ENCODE data around the gene GRK5. TPM values are rescaled to one million over a fixed set of nuclear protein-coding genes. Genes with fewer than 3 reads are reported as not detected.

Gene GRK5
- total RNA-seq, 1 donor from 2014 or later, result 163 TPM

- H3K27ac Mint-ChIP-seq (ENCODE audit: unreplicated experiment), result no peak overlapping the region
- H3K4me3 Mint-ChIP-seq (ENCODE audit: unreplicated experiment), result no peak overlapping the region
- DNase-seq (ENCODE audit: low spot score), result no peak
- H3K4me1 Mint-ChIP-seq (ENCODE audit: unreplicated experiment), result peaks cover 9% of the 10 kb centered on the region
- peaks cover 37% of the 10 kb centered on the region for H3K27me3 Mint-ChIP-seq (ENCODE audit: unreplicated experiment)
- H3K9me3 Mint-ChIP-seq (ENCODE audit: unreplicated experiment), result no peaks in the 10 kb centered on the region
- peaks cover 56% of the 10 kb centered on the region for H3K36me3 Mint-ChIP-seq (ENCODE audit: low read depth, unreplicated experiment)
- TF ChIP-seq, protein P1, sequence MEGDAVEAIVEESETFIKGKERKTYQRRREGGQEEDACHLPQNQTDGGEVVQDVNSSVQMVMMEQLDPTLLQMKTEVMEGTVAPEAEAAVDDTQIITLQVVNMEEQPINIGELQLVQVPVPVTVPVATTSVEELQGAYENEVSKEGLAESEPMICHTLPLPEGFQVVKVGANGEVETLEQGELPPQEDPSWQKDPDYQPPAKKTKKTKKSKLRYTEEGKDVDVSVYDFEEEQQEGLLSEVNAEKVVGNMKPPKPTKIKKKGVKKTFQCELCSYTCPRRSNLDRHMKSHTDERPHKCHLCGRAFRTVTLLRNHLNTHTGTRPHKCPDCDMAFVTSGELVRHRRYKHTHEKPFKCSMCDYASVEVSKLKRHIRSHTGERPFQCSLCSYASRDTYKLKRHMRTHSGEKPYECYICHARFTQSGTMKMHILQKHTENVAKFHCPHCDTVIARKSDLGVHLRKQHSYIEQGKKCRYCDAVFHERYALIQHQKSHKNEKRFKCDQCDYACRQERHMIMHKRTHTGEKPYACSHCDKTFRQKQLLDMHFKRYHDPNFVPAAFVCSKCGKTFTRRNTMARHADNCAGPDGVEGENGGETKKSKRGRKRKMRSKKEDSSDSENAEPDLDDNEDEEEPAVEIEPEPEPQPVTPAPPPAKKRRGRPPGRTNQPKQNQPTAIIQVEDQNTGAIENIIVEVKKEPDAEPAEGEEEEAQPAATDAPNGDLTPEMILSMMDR (IDR thresholded peaks at IDR 0.05; ENCODE audit: unreplicated experiment), result no peak
Measured at GRCh38 chr10:119443970-119444660, 236.7 kb downstream of the GRK5 start.

GRCh38 chr10:119444866-119445265, 237.5 kb downstream of the GRK5 start:
- Mint-ChIP-seq H3K9me3 (ENCODE audit: unreplicated experiment) (no peaks in the 10 kb centered on the region), H3K27me3 (ENCODE audit: unreplicated experiment) (peaks cover 42% of the 10 kb centered on the region), H3K36me3 (ENCODE audit: low read depth, unreplicated experiment) (peaks cover 59% of the 10 kb centered on the region), H3K27ac (ENCODE audit: unreplicated experiment) (peak overlapping the region; percentile 45), H3K4me3 (ENCODE audit: unreplicated experiment) (peak overlapping the region; percentile 49), H3K4me1 (ENCODE audit: unreplicated experiment) (peaks cover 10% of the 10 kb centered on the region)
- TF ChIP-seq, protein P1 (IDR thresholded peaks at IDR 0.05; ENCODE audit: unreplicated experiment), result no peak
- no peak for DNase-seq (ENCODE audit: low spot score)

GRCh38 chr10:119445311-119445934, 238.1 kb downstream of the GRK5 start:
- Mint-ChIP-seq H3K36me3 (ENCODE audit: low read depth, unreplicated experiment) (peaks cover 62% of the 10 kb centered on the region), H3K4me3 (ENCODE audit: unreplicated experiment) (peak overlapping the region; percentile 49), H3K27me3 (ENCODE audit: unreplicated experiment) (peaks cover 44% of the 10 kb centered on the region), H3K9me3 (ENCODE audit: unreplicated experiment) (no peaks in the 10 kb centered on the region), H3K4me1 (ENCODE audit: unreplicated experiment) (peaks cover 15% of the 10 kb centered on the region), H3K27ac (ENCODE audit: unreplicated experiment) (peak overlapping the region; percentile 32)
- DNase-seq (ENCODE audit: low spot score), result peak; percentile 89
- TF ChIP-seq, protein P1 (IDR thresholded peaks at IDR 0.05; ENCODE audit: unreplicated experiment), result peak; percentile 97

DNA sequence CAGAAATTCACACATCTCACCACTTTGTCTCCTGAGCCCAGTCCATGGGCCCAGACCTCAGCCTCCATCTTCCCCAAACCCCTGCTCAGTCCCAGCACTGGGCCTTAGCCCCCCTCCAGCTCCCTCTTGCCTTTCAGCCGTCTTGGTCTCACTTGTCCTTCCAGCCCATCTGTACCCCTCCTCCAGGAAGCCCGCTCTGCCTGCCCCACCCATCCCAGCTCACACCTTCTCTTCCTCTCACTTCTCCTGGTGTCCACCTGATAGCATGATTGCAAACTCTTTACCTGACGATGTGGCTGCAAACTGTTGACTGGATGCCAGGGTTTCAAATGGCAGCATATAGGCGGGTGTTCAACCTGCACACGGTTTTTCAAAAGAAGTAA, 238.6 kb downstream of the GRK5 start:
- TF ChIP-seq, protein P1 (IDR thresholded peaks at IDR 0.05; ENCODE audit: unreplicated experiment), result no peak
- Mint-ChIP-seq H3K27me3 (ENCODE audit: unreplicated experiment) (peaks cover 44% of the 10 kb centered on the region), H3K9me3 (ENCODE audit: unreplicated experiment) (no peaks in the 10 kb centered on the region), H3K4me3 (ENCODE audit: unreplicated experiment) (no peak overlapping the region), H3K36me3 (ENCODE audit: low read depth, unreplicated experiment) (peaks cover 62% of the 10 kb centered on the region), H3K4me1 (ENCODE audit: unreplicated experiment) (peaks cover 15% of the 10 kb centered on the region), H3K27ac (ENCODE audit: unreplicated experiment) (peak overlapping the region; percentile 32)
- DNase-seq (ENCODE audit: low spot score), result no peak

All from endothelial cell (in vitro differentiated cells).